C4-2B (cell line): ENCODE results near the gene UBC.

Source experiments
- H3K27ac ChIP-seq: fragments of 450-650 bp; 2 replicates; pipeline ENCODE4 v1.5.1; 2017
- ZFX ChIP-seq: fragments of 450-650 bp; IDR thresholded peaks from 2 replicates; pipeline ENCODE4 v1.6.1; 2017
- TF ChIP-seq, protein P1 (sequence below): fragments of 450-650 bp; conservative IDR thresholded peaks from 2 replicates; pipeline ENCODE4 v1.5.1; 2017; ENCODE audit warnings: mild to moderate bottlenecking

Gene UBC

DNA sequence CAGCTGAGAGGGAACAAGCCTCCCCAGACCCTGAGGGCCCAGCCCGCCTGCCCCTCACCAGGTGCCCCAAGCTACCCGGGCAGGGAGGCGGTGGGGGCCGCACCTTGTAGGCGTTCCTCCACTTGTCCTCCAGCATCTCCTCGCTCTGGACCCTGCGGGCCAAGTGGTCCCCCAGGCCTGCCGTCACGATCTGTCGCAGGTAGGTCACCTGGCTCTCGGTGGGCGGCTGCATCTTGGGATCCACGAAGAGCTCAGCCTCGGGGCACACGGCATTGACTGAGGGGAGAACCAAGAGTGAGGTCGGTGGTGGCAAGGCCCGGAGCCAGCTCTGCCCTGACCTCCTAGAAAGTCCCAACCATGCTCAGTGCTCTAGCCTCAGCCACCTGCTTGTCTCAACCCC is 37.8 kb upstream of the UBC start:
- TF ChIP-seq, protein P1, sequence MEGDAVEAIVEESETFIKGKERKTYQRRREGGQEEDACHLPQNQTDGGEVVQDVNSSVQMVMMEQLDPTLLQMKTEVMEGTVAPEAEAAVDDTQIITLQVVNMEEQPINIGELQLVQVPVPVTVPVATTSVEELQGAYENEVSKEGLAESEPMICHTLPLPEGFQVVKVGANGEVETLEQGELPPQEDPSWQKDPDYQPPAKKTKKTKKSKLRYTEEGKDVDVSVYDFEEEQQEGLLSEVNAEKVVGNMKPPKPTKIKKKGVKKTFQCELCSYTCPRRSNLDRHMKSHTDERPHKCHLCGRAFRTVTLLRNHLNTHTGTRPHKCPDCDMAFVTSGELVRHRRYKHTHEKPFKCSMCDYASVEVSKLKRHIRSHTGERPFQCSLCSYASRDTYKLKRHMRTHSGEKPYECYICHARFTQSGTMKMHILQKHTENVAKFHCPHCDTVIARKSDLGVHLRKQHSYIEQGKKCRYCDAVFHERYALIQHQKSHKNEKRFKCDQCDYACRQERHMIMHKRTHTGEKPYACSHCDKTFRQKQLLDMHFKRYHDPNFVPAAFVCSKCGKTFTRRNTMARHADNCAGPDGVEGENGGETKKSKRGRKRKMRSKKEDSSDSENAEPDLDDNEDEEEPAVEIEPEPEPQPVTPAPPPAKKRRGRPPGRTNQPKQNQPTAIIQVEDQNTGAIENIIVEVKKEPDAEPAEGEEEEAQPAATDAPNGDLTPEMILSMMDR = no peak
- no peak for TF ChIP-seq ZFX
- H3K27ac ChIP-seq = no peak overlapping the region

DNA sequence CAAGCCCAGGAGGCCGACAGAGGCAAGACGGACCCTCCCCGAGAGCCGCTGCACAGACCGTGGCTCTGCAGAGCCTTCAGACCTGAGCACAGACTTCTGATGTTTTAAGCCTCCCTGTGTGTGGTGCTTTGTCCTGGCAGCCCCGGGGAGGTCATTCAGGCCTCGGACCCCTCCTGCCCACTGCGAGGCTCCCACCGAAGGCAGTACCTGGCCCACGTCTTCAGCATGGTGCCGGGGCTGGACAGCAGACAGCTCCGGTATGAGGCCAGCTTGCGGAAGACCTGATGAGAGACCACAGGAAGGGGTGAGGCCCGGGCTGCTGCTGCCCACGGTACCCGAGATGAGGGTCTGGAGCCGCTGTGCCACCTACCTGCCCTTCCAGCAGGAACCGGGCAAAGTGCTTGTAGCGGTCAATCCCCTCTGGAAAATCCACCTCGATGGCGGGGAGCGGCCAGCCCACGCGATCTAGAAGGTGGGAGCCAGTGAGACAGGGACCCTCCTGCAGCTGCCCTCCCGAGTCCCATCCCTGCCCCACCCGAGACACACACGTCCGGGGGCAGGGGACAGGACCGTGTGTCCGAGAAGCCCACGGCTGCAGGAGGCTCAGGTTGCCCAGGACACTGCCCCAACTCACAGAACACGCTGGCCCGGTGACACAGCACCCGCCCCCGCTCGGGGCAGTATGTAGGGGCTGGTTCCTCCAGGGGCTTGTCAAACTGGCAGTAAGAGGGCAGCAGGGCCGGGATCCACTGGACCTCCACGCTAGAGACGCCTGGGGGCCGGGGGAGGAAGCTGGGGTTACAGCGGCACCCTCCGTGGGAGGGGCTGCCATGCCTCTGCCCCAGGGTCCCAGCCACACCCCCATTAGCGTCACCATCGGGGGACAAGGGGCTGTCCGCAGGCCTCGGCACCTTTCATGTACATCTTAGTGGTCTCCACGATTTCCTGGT is 35.6 kb upstream of the UBC start:
- H3K27ac ChIP-seq = no peak overlapping the region
- no peak for TF ChIP-seq ZFX
- TF ChIP-seq, protein P1 = no peak

DNA sequence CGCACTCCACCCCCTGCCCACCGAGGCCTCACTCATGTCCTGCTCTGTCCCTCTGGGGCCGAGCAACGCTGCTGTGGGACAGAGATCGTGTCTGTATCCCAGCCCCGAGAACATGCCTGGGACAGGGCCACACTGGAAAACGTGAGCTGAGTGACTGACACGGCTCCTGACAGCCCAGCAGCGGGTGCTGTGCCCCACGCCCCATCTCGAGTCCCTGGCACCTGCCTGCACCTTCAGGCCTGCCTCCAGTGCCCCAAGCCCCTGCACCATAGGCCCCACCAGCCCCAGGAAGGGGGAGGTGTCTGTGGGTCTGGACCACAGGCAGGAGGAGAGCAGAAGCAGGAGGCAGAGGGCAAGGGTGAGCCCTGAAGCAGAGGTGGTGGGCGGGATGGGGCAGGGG is 34.6 kb upstream of the UBC start:
- no peak for TF ChIP-seq ZFX
- TF ChIP-seq, protein P1 = no peak
- H3K27ac ChIP-seq = no peak overlapping the region

DNA sequence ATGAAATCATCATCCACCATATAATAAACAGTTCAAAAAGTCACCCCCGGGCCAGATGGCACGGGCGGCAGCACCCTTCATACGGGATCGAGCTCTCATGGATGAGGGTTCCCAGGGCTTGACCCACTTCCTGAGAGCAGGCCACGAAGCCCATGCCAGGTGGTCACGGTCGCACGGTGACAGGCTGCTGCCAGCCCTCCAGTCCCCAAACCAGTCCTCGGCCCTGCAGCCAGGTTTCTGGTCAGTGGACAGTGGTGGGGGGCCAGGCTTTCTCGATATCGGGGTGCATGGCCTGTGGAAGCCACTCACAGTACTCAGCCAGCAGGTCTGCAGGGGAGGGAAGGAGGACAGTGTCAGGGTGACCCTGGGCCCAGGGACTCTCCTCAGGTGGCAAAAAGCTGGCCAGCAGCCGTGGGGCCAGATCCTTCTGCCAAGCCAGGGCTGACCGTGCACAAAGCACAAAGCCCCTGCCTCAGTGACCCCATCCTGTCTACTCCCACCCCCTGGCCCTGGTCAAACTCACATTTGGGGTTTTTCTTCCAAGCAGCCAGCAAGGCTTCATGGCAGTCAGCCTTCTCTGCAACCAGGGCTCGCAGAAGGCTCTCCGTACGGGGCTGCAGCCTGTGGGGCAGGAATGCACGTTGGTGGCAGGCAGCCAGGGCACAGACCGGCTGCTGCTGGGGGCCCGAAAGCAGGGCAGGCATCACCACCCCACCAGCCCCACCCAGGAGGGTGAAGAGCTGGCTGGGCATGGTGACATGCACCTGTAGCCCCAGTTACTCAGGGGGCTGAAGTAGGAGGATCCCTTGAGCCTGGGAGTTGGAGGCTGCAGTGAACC is 33.3 kb upstream of the UBC start:
- TF ChIP-seq ZFX = no peak
- TF ChIP-seq, protein P1 = no peak
- no peak overlapping the region for H3K27ac ChIP-seq

DNA sequence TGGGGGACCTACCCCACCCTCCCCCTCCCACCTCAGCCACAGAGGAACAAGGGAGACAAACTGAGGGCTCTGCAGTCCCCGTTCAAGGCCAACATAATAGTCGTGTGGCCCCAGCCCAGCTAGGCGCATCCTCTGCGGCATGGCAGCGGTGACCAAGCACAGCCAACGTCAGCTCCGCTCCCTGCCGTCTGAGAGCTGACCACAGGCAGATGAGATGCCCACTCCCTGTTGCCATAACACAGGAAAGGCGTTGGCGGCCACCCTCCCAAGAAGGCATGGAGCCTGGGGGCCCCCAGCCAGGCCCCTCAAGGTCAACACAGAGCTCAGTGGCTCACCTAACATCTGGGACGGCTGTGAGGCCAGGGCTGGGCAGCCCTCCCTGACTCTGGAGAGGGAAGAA is 32.6 kb upstream of the UBC start:
- no peak overlapping the region for H3K27ac ChIP-seq
- TF ChIP-seq, protein P1 = no peak
- TF ChIP-seq ZFX = no peak

DNA sequence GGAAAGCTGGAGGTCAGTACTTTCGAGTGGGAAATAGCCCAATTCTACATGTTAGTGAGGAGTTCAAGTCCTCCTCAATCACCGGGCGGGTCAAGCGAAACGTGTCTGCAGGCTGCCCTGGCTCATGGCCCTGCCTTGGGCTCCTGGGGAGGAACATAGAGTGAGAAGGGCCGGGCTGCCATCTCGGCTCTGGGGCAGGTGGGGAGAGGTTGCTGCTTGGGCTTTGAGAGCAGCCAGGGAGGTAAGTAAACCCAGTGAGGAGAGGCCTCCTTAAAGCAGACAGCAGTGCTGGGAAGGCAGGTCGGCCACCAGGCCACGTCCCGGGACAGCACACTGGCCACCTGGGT is 32.0 kb upstream of the UBC start:
- no peak overlapping the region for H3K27ac ChIP-seq
- no peak for TF ChIP-seq ZFX
- TF ChIP-seq, protein P1 = no peak

DNA sequence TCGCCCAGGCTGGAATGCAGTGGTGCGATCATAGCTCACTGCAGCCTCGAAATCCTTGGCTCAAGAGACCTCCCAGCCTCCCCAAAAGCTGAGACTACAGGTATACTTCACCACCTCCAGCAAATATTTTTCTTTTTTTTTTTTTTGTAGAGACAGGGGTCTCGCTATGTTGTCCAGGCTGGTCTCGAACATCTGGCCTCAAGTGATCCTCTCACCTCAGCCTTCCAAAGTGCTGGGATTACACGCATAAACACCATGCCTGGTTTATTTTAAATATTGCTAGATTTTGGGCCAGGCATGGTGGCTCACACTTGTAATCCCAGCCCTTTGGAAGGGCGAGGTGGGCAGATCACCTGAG is 26.7 kb upstream of the UBC start:
- no peak for TF ChIP-seq ZFX
- TF ChIP-seq, protein P1 = no peak
- peak overlapping the region; percentile 73 for H3K27ac ChIP-seq
